ENCODE data around the gene SPATA20. TPM values are rescaled to one million over a fixed set of nuclear protein-coding genes. Genes with fewer than 3 reads are reported as not detected.

Gene SPATA20
- total RNA-seq, 2 experiments from 2014 or later, result 15.8 to 16.1 TPM

DNA sequence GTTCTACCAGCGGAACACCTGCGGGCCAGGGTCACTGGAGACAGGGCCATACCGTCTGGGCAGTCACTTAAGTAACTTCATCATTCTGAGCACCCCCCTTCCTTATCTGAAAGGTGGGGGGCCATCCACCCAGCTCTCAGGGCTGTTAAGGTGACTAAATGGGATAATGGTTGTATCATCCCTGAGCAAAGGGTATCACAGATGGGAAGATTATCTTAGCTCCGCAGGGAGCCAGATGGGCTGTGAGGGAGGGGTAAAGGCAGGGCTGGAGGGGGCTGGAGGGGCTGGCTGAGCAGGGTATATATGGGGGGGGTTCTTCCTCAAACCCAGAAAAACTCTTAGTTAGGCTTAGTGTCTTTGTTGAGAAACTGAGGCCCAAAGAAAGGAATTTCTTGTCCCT lies 10.7 kb downstream of the SPATA20 start:
- CTCF ChIA-PET, result no interaction called here
- peaks cover 28% of the 10 kb centered on the region for H3K27me3 Mint-ChIP-seq (ENCODE audit: low read depth)
- no peaks in the 10 kb centered on the region for H3K36me3 Mint-ChIP-seq (ENCODE audit: low read depth)
- no peak overlapping the region for H3K4me3 Mint-ChIP-seq
- no peak overlapping the region for H3K27ac Mint-ChIP-seq
- no peak for DNase-seq
- no peaks in the 10 kb centered on the region for H3K9me3 Mint-ChIP-seq
- intact Hi-C loops (cut with micrococcal nuclease), result no loop called here
- peaks cover 23% of the 10 kb centered on the region for H3K4me1 Mint-ChIP-seq (ENCODE audit: low read depth)

GRCh38 chr17:50558091-50558490 lies 11.1 kb downstream of the SPATA20 start:
- Mint-ChIP-seq H3K27me3 (ENCODE audit: low read depth) (peaks cover 30% of the 10 kb centered on the region), H3K9me3 (no peaks in the 10 kb centered on the region), H3K4me3 (no peak overlapping the region), H3K36me3 (ENCODE audit: low read depth) (no peaks in the 10 kb centered on the region), H3K4me1 (ENCODE audit: low read depth) (peaks cover 23% of the 10 kb centered on the region), H3K27ac (no peak overlapping the region)
- intact Hi-C loops (cut with micrococcal nuclease), result no loop called here
- DNase-seq, result no peak
- CTCF ChIA-PET, result no interaction called here

DNA sequence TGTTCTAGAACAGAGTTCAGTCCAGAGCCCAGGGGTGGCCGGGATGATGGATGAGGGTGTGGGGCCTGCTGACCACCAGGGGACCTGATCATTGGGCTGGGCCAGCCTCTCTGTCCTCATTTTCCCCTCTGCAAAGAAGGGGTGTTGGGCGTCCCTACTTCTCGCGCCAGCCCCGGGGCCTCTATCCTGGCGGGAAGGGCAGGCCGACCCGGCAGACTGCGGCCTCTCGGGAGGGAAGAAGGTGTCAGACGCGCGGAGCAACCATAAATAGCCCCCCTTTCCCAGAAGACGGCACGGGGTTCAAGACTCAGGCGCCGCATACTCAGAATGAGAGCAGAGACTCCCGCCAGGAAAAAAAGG lies 11.6 kb downstream of the SPATA20 start:
- Mint-ChIP-seq H3K4me3 (no peak overlapping the region), H3K36me3 (ENCODE audit: low read depth) (no peaks in the 10 kb centered on the region), H3K27ac (no peak overlapping the region), H3K9me3 (no peaks in the 10 kb centered on the region), H3K4me1 (ENCODE audit: low read depth) (peaks cover 23% of the 10 kb centered on the region), H3K27me3 (ENCODE audit: low read depth) (peaks cover 34% of the 10 kb centered on the region)
- no peak for DNase-seq
- CTCF ChIA-PET, result no interaction called here
- intact Hi-C loops (cut with micrococcal nuclease), result no loop called here

- H3K4me1 Mint-ChIP-seq (ENCODE audit: low read depth), result peaks cover 23% of the 10 kb centered on the region
- peaks cover 39% of the 10 kb centered on the region for H3K27me3 Mint-ChIP-seq (ENCODE audit: low read depth)
- no peaks in the 10 kb centered on the region for H3K9me3 Mint-ChIP-seq
- H3K4me3 Mint-ChIP-seq, result peak overlapping the region; percentile 58
- no peaks in the 10 kb centered on the region for H3K36me3 Mint-ChIP-seq (ENCODE audit: low read depth)
- no peak overlapping the region for H3K27ac Mint-ChIP-seq
- peak; percentile 59 for DNase-seq
- CTCF ChIA-PET, result interaction anchor here (1.0 to 1.6 kb wide), 2 partner anchors 67 to 162 kb away, joined by 3 to 5 read pairs; partner anchors contain the start of gene LRRC59
- intact Hi-C loops (cut with micrococcal nuclease), result no loop called here
Observed at GRCh38 chr17:50558941-50559614, 12.1 kb downstream of the SPATA20 start.

GRCh38 chr17:50559674-50560184 lies 12.8 kb downstream of the SPATA20 start:
- no peaks in the 10 kb centered on the region for H3K36me3 Mint-ChIP-seq (ENCODE audit: low read depth)
- DNase-seq, result peak; percentile 50
- no peak overlapping the region for H3K27ac Mint-ChIP-seq
- CTCF ChIA-PET, result interaction anchor here (1.0 to 1.6 kb wide), 5 partner anchors 9 to 162 kb away, joined by 3 to 5 read pairs (median 3); partner anchors contain the start of gene LRRC59
- H3K9me3 Mint-ChIP-seq, result no peaks in the 10 kb centered on the region
- peaks cover 23% of the 10 kb centered on the region for H3K4me1 Mint-ChIP-seq (ENCODE audit: low read depth)
- H3K4me3 Mint-ChIP-seq, result peak overlapping the region; percentile 66
- intact Hi-C loops (cut with micrococcal nuclease), result loop anchor here (1.0 to 5.0 kb wide), 3 partner anchors 68 to 148 kb away; partner anchors contain the start of genes ANKRD40 and RSAD1
- H3K27me3 Mint-ChIP-seq (ENCODE audit: low read depth), result peaks cover 45% of the 10 kb centered on the region

- H3K27ac Mint-ChIP-seq, result no peak within 1 kb of the TSS
- H3K27me3 Mint-ChIP-seq (ENCODE audit: low read depth), result peaks cover 48% of the 10 kb centered on the region
- no peaks in the 10 kb centered on the region for H3K36me3 Mint-ChIP-seq (ENCODE audit: low read depth)
- H3K4me1 Mint-ChIP-seq (ENCODE audit: low read depth), result peaks cover 27% of the 10 kb centered on the region
- intact Hi-C loops (cut with micrococcal nuclease), result loop anchor here (1.0 to 5.0 kb wide), 3 partner anchors 67 to 147 kb away; partner anchors contain the start of genes ANKRD40 and RSAD1
- peak within 1 kb of the TSS; percentile 66 for H3K4me3 Mint-ChIP-seq
- H3K9me3 Mint-ChIP-seq, result no peaks in the 10 kb centered on the region
- CTCF ChIA-PET, result interaction anchor here (1.0 to 1.6 kb wide), 5 partner anchors 9 to 163 kb away, joined by 3 to 5 read pairs (median 3); partner anchors contain the start of gene LRRC59
- DNase-seq, result peak; percentile 89
Observed at GRCh38 chr17:50560185-50560824, 13.3 kb downstream of the SPATA20 start, which contains the start of gene CACNA1G. TSS of gene CACNA1G (plus strand) at chr17:50560715. CDS start at chr17:50561460, 745 bp downstream.

DNA sequence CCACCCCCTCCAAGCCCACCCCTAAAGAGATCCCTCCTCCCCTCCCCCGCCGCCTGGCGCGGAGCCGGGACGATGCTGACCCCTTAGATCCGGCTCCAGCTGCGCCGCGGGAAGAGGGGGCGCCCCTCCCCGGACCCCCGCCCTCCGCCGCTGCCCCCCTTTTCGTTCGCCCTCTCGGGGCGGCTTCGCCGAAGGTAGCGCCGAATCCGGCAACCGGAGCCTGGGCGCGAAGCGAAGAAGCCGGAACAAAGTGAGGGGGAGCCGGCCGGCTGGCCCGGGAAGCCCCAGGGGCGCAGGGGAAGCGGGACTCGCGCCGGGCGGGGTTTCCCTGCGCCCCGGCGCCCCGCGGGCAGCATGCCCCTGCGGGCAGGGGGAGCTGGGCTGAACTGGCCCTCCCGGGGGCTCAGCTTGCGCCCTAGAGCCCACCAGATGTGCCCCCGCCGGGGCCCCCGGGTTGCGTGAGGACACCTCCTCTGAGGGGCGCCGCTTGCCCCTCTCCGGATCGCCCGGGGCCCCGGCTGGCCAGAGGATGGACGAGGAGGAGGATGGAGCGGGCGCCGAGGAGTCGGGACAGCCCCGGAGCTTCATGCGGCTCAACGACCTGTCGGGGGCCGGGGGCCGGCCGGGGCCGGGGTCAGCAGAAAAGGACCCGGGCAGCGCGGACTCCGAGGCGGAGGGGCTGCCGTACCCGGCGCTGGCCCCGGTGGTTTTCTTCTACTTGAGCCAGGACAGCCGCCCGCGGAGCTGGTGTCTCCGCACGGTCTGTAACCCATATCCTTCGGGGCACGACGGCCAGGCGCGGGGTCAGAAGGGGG lies 14.2 kb downstream of the SPATA20 start:
- H3K4me1 Mint-ChIP-seq (ENCODE audit: low read depth), result peaks cover 27% of the 10 kb centered on the region
- peak; percentile 41 for DNase-seq

DNA sequence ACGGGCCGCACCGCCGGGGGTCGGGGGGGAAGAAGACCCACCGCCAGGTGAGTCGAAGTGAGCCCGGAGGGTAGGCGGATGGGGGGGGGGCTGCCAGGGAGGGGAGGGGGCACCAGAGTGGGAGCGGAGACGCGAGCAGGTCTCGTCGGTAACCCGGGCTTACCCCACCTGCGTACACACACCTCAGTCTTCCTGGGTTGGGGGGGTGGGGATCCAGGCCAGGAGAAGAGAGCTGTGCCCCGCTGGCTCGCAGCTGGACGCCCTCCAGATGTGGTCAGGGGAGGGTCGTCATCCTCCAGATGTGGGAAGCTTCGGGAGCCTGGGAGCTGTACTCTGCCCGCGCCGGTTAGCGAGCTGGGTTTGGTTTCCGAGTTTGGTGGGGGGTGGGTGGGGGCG lies 14.8 kb downstream of the SPATA20 start:
- peaks cover 61% of the 10 kb centered on the region for H3K27me3 Mint-ChIP-seq (ENCODE audit: low read depth)
- H3K9me3 Mint-ChIP-seq, result no peaks in the 10 kb centered on the region
- CTCF ChIA-PET, result interaction anchor here (0.5 to 1.7 kb wide), 5 partner anchors 12 to 311 kb away, joined by 3 to 6 read pairs (median 3); no protein-coding TSS in a partner anchor
- intact Hi-C loops (cut with micrococcal nuclease), result loop anchor here (5.0 kb wide), 2 partner anchors 66 to 146 kb away; partner anchors contain the start of gene ANKRD40
- H3K36me3 Mint-ChIP-seq (ENCODE audit: low read depth), result no peaks in the 10 kb centered on the region
- H3K4me1 Mint-ChIP-seq (ENCODE audit: low read depth), result peaks cover 27% of the 10 kb centered on the region
- no peak overlapping the region for H3K4me3 Mint-ChIP-seq
- no peak overlapping the region for H3K27ac Mint-ChIP-seq
- DNase-seq, result no peak

More for the DNA sequence above, 14.2 kb downstream of the SPATA20 start:
- intact Hi-C loops (cut with micrococcal nuclease), result loop anchor here (1.0 to 5.0 kb wide), 3 partner anchors 66 to 146 kb away; partner anchors contain the start of genes ANKRD40 and RSAD1
- CTCF ChIA-PET, result interaction anchor here (0.5 to 1.6 kb wide), 5 partner anchors 10 to 180 kb away, joined by 3 to 5 read pairs (median 3); partner anchors contain the start of gene LRRC59
- H3K4me3 Mint-ChIP-seq, result no peak overlapping the region
- no peak overlapping the region for H3K27ac Mint-ChIP-seq
- H3K36me3 Mint-ChIP-seq (ENCODE audit: low read depth), result no peaks in the 10 kb centered on the region
- H3K9me3 Mint-ChIP-seq, result no peaks in the 10 kb centered on the region
- peaks cover 55% of the 10 kb centered on the region for H3K27me3 Mint-ChIP-seq (ENCODE audit: low read depth)

- CTCF ChIA-PET, result interaction anchor here (0.5 to 1.7 kb wide), 11 partner anchors 13 to 310 kb away, joined by 3 to 7 read pairs (median 4); partner anchors contain the start of gene ANKRD40
- Mint-ChIP-seq H3K27ac (no peak overlapping the region), H3K36me3 (ENCODE audit: low read depth) (no peaks in the 10 kb centered on the region), H3K4me3 (peak overlapping the region; percentile 13), H3K27me3 (ENCODE audit: low read depth) (peaks cover 59% of the 10 kb centered on the region), H3K4me1 (ENCODE audit: low read depth) (peaks cover 27% of the 10 kb centered on the region), H3K9me3 (no peaks in the 10 kb centered on the region)
- no peak for DNase-seq
- intact Hi-C loops (cut with micrococcal nuclease), result loop anchor here (5.0 kb wide), 2 partner anchors 65 to 145 kb away; partner anchors contain the start of gene ANKRD40
Observed at GRCh38 chr17:50562242-50563091, 15.5 kb downstream of the SPATA20 start.

DNA sequence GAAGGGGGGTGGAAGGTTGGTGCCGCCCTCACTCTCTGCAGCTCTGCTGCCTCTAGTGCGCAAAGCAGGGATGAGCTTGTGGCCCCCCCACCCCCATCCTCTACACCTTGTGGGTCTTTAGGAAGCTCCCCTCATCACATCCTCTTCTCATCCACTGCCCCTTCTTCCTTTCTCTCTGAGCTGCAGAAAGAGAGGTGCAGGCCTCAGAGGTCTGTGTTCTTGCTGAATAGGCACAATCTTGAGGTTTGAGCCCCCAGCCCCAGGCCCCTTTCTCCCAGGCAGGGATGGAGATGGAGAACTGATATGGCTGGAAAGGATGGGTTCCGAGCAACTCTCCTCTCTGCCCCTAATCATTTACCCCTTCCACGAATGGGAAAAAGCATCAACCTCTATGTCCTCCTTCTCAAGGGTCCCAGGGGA lies 16.1 kb downstream of the SPATA20 start:
- Mint-ChIP-seq H3K27me3 (ENCODE audit: low read depth) (peaks cover 57% of the 10 kb centered on the region), H3K27ac (no peak overlapping the region), H3K4me3 (no peak overlapping the region), H3K36me3 (ENCODE audit: low read depth) (no peaks in the 10 kb centered on the region), H3K9me3 (no peaks in the 10 kb centered on the region), H3K4me1 (ENCODE audit: low read depth) (peaks cover 27% of the 10 kb centered on the region)
- CTCF ChIA-PET, result interaction anchor here (0.8 to 1.7 kb wide), 9 partner anchors 13 to 145 kb away, joined by 3 to 7 read pairs (median 4); partner anchors contain the start of gene ANKRD40
- no peak for DNase-seq
- intact Hi-C loops (cut with micrococcal nuclease), result loop anchor here (5.0 kb wide), 2 partner anchors 64 to 144 kb away; partner anchors contain the start of gene ANKRD40

DNA sequence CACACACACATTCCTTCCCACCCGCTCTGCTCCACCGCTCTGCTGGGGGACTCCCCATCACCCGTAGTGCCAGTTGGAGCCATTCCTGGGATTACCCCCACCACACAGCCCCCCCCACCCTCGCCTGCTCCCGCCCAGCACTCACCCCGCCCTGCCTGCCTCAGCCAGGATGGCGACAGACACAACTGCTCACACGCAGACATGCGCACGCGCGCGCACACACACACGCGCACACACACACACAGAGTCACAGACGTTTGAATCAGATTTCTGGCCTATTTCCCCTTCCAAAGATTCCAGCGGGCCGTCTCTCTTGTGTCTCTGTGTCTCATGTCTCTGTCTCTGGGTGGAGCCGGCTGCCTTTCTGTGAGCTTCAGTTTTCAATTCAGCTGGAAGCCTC lies 17.9 kb downstream of the SPATA20 start:
- DNase-seq, result no peak
- peaks cover 46% of the 10 kb centered on the region for H3K27me3 Mint-ChIP-seq (ENCODE audit: low read depth)

More for the DNA sequence above, 17.9 kb downstream of the SPATA20 start:
- H3K27ac Mint-ChIP-seq, result no peak overlapping the region
- H3K9me3 Mint-ChIP-seq, result no peaks in the 10 kb centered on the region
- no peak overlapping the region for H3K4me3 Mint-ChIP-seq
- CTCF ChIA-PET, result no interaction called here
- intact Hi-C loops (cut with micrococcal nuclease), result loop anchor here (5.0 kb wide), 2 partner anchors 62 to 142 kb away; partner anchors contain the start of gene ANKRD40
- no peaks in the 10 kb centered on the region for H3K36me3 Mint-ChIP-seq (ENCODE audit: low read depth)
- H3K4me1 Mint-ChIP-seq (ENCODE audit: low read depth), result peaks cover 12% of the 10 kb centered on the region
